Activated T-cell treated with anti-CD3 and anti-CD28 coated beads for 1 hour (primary cell): ENCODE results near the gene TMOD1.
"Not testable (repeated sequence)": the region's sequence is repeated elsewhere in the genome, so short reads cannot be mapped to it uniquely, and the experiment has no call there.

Experiments used
- DNase-seq: peaks from one replicate; pipeline ENCODE4 v3.0.0-alpha.2; 2020; ENCODE audit warnings: low read depth

Gene TMOD1

GRCh38 chr9:97501177-97501971 is at the start of gene TMOD1:
TSS of gene TMOD1 (plus strand) at chr9:97501666. CDS start at chr9:97524189, 22,523 bp downstream.
- DNase-seq = peak; percentile 14

DNA sequence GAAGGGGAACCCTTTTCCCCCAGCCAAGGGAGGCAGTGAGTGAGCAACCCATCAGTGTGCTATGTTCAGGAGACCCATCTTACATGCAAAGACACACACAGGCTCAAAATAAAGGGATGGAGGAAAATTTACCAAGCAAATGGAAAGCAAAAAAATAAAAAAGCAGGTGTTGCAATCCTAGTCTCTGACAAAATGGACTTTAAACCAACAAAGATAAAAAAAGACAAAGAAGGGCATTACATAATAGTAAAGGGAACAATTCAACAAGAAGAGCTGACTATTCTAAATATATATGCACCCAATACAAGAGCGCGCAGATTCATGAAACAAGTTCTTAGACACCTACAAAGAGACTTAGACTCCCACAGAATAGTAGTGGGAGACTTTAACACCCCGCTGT is 47.9 kb upstream of the TMOD1 start:
- DNase-seq = not testable (repeated sequence)

- not testable (repeated sequence) for DNase-seq
Measured at GRCh38 chr9:97456841-97457240, 44.6 kb upstream of the TMOD1 start.

GRCh38 chr9:97459326-97459725 is 42.1 kb upstream of the TMOD1 start:
- no peak for DNase-seq

GRCh38 chr9:97462159-97462558 is 39.3 kb upstream of the TMOD1 start:
- no peak for DNase-seq

DNA sequence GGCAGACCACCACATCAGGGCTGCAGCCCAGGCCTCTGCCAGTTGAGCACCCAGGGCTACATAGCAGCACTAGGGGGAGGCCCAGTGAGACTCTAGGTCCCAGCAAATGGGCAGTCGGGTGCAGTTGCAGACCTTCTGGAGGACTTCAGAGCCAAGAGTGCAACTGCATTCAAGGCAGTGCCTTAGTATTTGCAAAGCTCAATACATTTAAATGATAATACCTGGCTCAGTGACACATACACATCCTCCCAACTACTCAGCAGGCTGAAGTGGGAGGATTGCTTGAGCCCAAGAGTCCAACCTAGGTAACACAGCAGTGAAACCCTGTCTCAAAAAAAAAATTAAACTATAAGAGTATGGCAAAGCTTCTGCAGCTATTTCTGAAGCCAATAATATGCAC is 38.6 kb upstream of the TMOD1 start:
- DNase-seq = no peak

- no peak for DNase-seq
Measured at GRCh38 chr9:97468658-97469448, 32.6 kb upstream of the TMOD1 start.

DNA sequence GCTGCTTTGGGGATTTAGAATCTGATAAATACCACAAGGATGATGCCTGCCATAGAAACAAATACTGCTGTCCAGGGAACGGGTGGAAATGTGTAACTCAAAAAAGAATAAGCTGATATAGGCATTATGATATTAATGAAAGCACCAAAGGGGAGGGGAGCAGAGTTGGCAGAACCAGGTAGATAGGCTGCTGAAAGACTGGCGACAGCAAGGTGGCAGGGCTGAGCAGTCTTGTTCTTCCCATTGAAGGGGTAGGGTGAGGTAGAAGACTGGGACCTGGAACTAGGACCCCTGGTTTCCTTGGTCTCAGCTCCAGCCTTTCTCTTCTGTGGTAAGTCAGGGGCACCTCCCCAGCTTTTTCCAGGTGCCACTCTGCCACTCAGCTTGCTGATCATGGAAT is 31.4 kb upstream of the TMOD1 start:
- DNase-seq = no peak

- DNase-seq = no peak
Measured at GRCh38 chr9:97473717-97474116, 27.7 kb upstream of the TMOD1 start.

- DNase-seq = no peak
Measured at GRCh38 chr9:97474372-97474925, 27.0 kb upstream of the TMOD1 start.

DNA sequence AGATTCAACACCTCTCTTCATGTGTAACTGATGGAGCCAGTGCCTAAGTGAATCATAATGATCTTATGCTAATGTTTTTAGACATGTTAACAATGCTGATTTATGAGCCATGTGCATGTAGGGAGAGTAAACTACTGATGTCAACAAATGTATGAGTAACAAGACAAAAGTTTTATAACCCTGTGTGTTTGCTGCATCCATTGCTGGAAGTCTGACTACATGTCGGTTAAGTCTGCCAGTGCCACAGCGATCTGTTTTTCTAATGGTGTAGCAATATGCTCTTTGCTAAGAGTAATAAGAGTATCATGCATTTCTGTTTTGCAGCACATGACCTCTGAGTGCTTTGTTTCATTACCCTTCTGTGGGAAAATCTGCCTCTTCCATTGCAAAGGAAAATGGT is 26.4 kb upstream of the TMOD1 start:
- DNase-seq = no peak

DNA sequence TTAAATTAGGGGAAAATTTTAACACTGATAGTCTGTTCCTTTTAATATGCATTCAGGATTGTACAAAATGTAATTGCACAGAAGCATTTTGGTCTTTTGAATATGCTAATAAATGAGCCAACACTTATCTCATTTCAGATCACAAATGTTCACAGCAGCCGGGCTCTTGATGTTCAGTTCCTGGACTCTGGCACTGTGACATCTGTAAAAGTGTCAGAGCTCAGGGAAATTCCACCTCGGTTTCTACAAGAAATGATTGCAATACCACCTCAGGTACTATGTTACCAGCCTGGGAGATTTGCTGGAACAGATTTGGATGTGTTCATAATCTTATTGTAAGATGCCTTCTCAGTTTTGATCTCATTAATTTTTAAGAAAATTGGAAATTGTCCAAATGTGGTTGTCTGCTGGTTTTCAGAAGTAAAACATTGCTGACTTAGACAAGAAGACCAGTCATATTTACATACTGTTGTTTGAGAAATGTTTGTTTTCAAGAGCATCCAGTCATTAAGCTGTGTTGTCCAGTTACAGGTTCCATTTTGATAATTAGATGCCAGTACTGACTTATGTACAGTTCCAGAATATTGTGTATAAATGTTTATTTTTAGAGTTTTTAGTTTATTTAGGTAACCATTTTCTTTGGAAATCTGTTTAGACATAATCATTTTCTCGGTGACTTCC is 23.0 kb upstream of the TMOD1 start:
- DNase-seq = no peak

DNA sequence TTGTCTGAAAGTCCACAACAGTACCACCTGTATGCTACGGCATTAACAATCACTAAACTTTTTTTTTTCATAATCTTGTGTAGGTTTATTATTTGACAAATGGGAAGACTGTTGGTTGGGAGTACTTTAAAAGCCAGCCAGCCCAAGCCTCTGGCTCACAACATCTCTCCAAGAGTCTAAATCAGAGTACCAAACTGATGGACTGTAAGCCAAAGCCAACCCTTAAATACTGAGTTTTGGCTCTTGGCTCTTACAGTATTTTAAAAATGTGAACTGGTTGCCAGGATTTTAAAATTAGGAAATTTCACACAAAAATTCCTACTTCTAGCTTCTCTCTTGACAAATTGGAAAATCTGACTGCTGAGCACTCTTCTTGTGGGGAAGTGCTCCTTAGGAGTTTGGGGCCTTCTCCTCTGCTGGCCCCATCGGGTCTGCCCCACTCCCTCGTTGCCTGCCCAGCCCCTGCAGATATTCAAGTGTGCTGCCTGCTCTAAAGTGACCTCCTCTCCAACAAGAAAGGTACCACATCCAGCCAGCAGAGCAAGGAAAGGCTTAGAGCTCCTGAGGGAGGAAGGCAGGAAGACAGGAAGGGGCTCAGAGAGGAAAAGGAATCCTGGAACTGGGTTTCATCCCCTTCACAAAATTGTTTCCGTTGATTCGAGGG is 21.8 kb upstream of the TMOD1 start:
- DNase-seq = no peak

- DNase-seq = no peak
Measured at GRCh38 chr9:97480174-97480573, 21.3 kb upstream of the TMOD1 start.

GRCh38 chr9:97480749-97481148 is 20.7 kb upstream of the TMOD1 start:
- DNase-seq = no peak

DNA sequence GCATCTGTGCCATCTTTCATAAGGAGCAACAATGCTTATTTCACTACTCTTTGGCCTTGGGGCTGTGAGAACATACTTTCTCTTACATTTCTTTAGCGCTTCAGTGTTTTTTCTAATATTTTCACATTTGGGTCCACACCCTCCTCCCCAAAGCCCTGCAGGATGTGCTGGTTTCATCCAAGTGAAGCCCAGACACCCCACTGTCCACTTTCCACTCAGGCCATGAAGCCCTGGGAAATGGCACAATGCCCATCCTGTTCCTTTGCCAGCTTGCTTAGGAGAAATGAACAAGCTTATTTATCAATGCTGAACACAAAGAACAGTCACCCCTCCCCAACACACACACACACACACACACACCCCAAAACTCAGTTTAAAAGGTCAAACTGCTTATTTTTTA is 17.3 kb upstream of the TMOD1 start:
- DNase-seq = no peak

DNA sequence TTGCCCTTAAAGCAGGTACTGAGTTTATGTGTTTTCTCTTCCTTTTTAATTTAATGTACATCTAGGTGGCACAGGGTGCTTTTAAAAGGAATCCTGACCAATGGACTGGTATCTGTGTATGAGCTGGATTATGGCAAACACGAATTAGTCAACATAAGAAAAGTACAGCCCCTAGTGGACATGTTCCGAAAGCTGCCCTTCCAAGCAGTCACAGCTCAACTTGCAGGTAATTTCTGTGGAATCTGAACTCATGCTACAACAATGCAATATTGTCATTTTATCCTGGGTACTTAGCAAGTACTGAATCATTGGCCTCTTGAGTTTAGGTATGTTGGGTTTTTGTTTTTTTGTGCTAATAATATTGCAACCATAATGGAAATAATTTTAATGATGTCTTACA is 14.4 kb upstream of the TMOD1 start:
- DNase-seq = no peak

DNA sequence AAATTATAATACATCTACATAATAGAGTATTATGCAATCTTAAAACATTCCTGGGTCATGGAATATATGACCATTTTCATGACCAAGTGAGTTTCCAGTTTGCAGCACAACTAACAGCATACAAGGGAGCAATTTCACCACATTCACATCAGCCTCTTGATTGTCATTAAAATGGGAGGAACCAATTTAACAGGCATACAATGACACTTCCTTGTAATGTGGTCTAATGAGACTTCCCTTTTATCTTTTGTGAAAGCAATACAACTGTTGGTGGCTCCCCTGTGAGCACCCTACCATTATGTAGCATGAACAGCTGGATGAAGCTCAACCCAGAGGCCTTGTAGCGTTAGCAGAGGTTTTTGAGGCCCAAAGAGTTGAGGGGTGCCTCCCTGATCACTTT is 13.6 kb upstream of the TMOD1 start:
- no peak for DNase-seq

DNA sequence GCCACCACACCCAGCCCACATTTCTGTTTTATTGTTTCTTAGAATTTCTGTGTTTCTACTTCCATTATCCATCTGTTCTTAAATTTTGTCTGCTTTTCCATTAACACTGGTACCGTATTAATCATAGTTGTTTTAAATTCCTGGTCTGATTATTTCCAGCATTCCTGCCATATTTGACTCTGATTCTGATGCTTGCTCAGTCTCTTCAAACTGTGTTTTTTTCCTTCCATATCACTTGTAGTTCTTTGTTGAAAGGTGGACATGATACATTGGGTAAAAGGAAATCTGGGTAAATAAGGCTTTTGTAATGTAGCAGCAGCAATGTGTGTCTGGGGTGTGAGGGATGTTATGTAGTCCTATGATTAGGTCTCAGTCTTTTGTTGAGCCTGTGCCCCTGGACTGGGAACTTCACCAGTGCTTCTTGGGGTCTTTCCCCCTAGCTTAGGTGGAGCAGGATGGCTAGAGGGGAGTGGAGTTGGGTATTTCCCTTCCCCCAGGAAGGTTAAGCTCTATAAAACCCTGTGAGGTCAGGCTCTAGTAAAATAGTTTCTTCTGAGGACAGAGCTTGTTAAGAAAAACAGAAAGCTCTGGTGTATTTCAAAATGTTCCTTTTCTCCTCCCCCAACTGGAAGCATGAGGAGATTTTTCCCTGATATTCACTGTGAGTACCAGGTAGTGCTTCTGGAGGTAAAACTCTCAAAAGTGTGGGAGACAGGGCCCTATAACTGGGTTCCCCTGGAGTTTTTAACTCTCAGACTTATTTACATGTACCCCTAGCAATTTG is 10.1 kb upstream of the TMOD1 start:
- no peak for DNase-seq

GRCh38 chr9:97497558-97498375 is 3.7 kb upstream of the TMOD1 start:
- DNase-seq = not testable (repeated sequence)
